RWPE2 (cell line): ENCODE results near the gene ASPG.

Experiments
- ATAC-seq: fragments of 200-7000 bp; cut with Tn5 transposase; 3 replicates; pipeline ENCODE4 v1.9.1; 2021; ENCODE audit warnings: low read depth
- DNase-seq: peaks from one replicate; pipeline ENCODE4 v3.0.0-alpha.2; 2020; ENCODE audit warnings: low spot score
- H3K27ac ChIP-seq: fragments of 450-650 bp; 2 replicates; pipeline ENCODE4 v1.5.1; 2017; ENCODE audit warnings: mild to moderate bottlenecking; ENCODE audit not compliant: poor library complexity, severe bottlenecking
- H3K27me3 ChIP-seq: fragments of 250-450 bp; sonication (Bioruptor Pico); 2 replicates; pipeline ENCODE4 v1.5.1; 2021; ENCODE audit warnings: mild to moderate bottlenecking, moderate library complexity; ENCODE audit not compliant: insufficient read depth, poor library complexity, severe bottlenecking
- H3K36me3 ChIP-seq: fragments of 250-450 bp; sonication (Bioruptor Pico); 2 replicates; pipeline ENCODE4 v1.5.1; 2020; ENCODE audit warnings: low read depth, mild to moderate bottlenecking, moderate library complexity
- H3K4me1 ChIP-seq: fragments of 250-450 bp; sonication (Bioruptor Pico); 2 replicates; pipeline ENCODE4 v1.5.1; 2021; ENCODE audit warnings: mild to moderate bottlenecking, moderate library complexity; ENCODE audit not compliant: insufficient read depth, poor library complexity, severe bottlenecking
- H3K4me3 ChIP-seq: fragments of 250-450 bp; sonication (Bioruptor Pico); 2 replicates; pipeline ENCODE4 v1.5.1; 2021; ENCODE audit warnings: mild to moderate bottlenecking, moderate library complexity; ENCODE audit not compliant: severe bottlenecking
- H3K9me3 ChIP-seq: fragments of 250-450 bp; sonication (Bioruptor Pico); 2 replicates; pipeline ENCODE4 v1.5.1; 2021; ENCODE audit warnings: mild to moderate bottlenecking, moderate library complexity; ENCODE audit not compliant: severe bottlenecking
- CTCF ChIP-seq: fragments of 450-650 bp; IDR thresholded peaks from one replicate; pipeline ENCODE4 v1.5.1; 2017; ENCODE audit warnings: mild to moderate bottlenecking, moderate library complexity; ENCODE audit not compliant: poor library complexity, severe bottlenecking

The ASPG gene

DNA sequence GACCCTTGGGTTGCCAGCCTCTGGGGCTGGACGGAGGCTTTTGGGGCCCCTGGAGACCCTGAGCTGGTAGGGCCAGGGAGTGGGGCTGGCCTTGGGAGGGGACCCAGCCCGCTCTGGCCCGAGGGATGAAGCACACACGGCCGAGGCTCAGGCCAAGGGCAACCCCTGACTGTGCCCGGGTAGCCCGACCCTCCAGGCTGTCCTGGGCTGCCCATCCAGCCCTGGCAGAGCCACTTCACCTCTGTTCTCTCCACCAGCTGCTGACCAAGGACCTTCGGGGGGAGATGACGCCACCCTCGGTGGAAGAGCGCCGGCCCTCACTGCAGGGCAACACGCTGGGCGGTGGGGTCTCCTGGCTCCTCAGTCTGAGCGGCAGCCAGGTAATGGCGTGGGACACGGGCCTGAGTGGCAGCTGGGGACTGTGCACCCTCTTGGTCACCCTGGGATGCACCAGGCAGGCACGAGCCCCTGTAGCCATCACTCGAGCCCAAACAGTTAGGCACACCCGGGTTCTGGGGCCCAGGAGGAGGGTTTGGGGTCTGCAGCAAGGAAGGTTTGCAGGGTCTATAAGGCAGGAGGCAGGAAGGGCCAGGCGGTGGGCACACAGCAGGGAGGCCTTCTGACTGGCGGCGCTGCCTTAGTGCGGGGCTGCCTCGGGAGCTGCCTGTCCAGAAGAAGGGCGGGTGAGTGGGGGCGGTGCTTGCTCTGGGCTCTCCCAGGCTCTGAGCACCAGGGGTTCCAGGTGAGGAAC, 19.7 kb downstream of the ASPG start:
- H3K9me3 ChIP-seq: no peaks in the 10 kb centered on the region
- H3K4me3 ChIP-seq: no peak overlapping the region
- DNase-seq (no peak), ATAC-seq (no peak)
- no peak for TF ChIP-seq CTCF
- H3K36me3 ChIP-seq: no peaks in the 10 kb centered on the region
- no peak overlapping the region for H3K27ac ChIP-seq
- H3K4me1 ChIP-seq: peaks cover 12% of the 10 kb centered on the region
- H3K27me3 ChIP-seq: no peaks in the 10 kb centered on the region

GRCh38 chr14:104105822-104106470, 20.4 kb downstream of the ASPG start:
- Histone ChIP-seq H3K27me3 (no peaks in the 10 kb centered on the region), H3K9me3 (no peaks in the 10 kb centered on the region), H3K4me1 (peaks cover 5% of the 10 kb centered on the region), H3K36me3 (no peaks in the 10 kb centered on the region), H3K27ac (no peak overlapping the region), H3K4me3 (no peak overlapping the region)
- DNase-seq (peak; percentile 73), ATAC-seq (no peak)
- TF ChIP-seq CTCF: no peak

DNA sequence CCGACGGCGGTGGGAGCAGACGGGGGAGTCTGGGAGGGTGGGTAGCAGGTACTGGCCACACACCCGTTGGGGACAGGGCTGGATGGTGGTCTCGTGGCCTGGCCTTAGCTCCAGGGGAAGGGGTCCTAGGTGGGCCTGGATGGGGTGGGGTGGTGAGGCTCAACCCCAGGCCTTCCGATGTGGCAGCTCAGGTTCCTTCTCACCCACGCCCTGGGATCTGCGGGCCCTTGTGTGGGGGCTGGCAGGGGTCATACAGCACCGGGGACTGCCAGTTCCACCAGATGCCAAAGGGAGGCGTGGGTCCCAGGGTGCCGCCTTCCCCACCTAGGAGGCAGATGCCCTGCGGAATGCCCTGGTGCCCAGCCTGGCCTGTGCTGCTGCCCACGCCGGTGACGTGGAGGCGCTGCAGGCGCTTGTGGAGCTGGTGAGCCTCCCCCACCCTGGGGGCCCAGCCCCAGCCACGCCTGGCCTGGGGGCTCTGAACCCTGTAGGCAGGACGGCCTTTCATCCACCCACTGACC, 21.0 kb downstream of the ASPG start:
- Histone ChIP-seq H3K27ac (no peak overlapping the region), H3K9me3 (no peaks in the 10 kb centered on the region), H3K36me3 (no peaks in the 10 kb centered on the region), H3K4me3 (no peak overlapping the region), H3K27me3 (no peaks in the 10 kb centered on the region), H3K4me1 (no peaks in the 10 kb centered on the region)
- no peak for ATAC-seq
- TF ChIP-seq CTCF: no peak
- no peak for DNase-seq

GRCh38 chr14:104107101-104107581, 21.6 kb downstream of the ASPG start:
- H3K36me3 ChIP-seq: no peaks in the 10 kb centered on the region
- no peaks in the 10 kb centered on the region for H3K27me3 ChIP-seq
- ATAC-seq (no peak), DNase-seq (peak; percentile 71)
- H3K4me3 ChIP-seq: no peak overlapping the region
- H3K4me1 ChIP-seq: no peaks in the 10 kb centered on the region
- no peak overlapping the region for H3K27ac ChIP-seq
- no peak for TF ChIP-seq CTCF
- no peaks in the 10 kb centered on the region for H3K9me3 ChIP-seq
